HG02642 (cell line): ENCODE data around the gene C16orf87.
"Not testable (repeated sequence)": the region's sequence is repeated elsewhere in the genome, so short reads cannot be mapped to it uniquely, and the experiment has no call there.

ENCODE experiments used
- ATAC-seq: cut with Tn5 transposase; IDR thresholded peaks from one replicate; pipeline ENCODE4 v1.9.1; 2021; ENCODE audit warnings: mild to moderate bottlenecking; ENCODE audit not compliant: unreplicated experiment, poor library complexity

The C16orf87 gene

DNA sequence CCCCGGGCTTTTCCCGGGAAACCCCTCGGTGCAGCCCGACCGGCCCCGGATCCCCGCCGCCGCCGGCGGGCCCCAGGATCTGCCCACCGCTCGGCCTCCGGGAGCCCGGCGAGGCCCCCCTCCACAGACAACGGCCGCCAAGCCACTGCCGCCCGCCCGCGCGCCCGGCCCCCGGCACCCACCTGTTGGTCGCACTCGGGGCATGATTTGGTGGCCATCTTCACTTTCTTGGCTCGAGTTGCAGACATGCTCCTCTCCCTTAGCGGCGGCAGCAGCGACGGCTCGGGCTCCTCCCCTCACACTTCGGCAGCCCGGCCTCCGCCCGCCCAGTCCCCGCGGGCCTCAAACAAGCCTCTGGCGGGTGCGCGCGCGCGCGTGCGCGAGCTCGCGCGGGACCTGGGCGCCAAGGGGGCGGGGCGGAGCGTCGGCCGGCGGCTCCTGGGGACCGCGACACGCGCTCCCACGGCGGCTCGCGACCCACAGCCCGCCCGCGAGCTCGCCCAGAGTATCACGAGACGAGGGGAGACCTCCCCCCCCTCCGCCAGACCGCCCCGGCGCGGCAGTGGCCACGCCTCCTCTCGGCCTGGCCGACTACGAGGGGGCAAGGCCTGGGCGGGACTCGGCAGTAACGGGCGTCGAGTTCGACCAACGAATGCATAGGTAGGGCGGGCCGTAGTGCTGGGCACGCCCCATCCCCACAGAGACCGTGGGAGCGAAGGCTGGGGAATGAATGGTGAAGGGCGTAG lies at the start of gene C16orf87:
C16orf87 (minus strand) TSS at position 279 of the 746 bp plus-strand sequence; CDS start at position 248, 31 bp downstream.
- ATAC-seq, result peak; percentile 97

GRCh38 chr16:46875243-46875642 lies 44.3 kb upstream of the C16orf87 start:
- no peak for ATAC-seq

GRCh38 chr16:46873201-46873600 lies 42.2 kb upstream of the C16orf87 start:
- ATAC-seq, result no peak

- ATAC-seq, result no peak
Observed at GRCh38 chr16:46871597-46871996, 40.6 kb upstream of the C16orf87 start.

GRCh38 chr16:46868891-46869290 lies 37.9 kb upstream of the C16orf87 start:
- not testable (repeated sequence) for ATAC-seq

- not testable (repeated sequence) for ATAC-seq
Observed at GRCh38 chr16:46867486-46867885, 36.5 kb upstream of the C16orf87 start.

- ATAC-seq, result no peak
Observed at GRCh38 chr16:46866286-46866685, 35.3 kb upstream of the C16orf87 start.

- no peak for ATAC-seq
Observed at GRCh38 chr16:46862555-46863447, 31.8 kb upstream of the C16orf87 start.

- ATAC-seq, result no peak
Observed at GRCh38 chr16:46859719-46860152, 28.8 kb upstream of the C16orf87 start.

DNA sequence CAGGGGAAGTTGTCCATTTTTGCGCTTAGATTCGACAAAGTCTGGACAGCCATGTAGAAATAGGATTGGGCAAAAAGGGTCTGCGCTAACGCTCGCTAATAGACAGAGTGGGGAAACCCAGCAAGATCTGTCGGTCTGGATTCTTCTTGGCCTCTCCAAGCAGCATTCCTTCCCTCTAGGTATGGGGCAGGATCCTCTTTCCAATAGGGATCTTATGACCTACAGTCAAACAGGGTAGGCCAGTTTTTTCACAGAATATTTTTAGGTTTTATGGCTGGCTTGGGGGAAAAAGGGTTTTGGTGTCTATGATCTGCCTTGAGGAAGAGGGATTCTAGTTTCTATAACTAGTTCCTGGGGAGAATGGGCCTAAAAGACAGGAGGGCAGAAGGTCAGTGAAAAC lies 27.2 kb upstream of the C16orf87 start:
- no peak for ATAC-seq

- ATAC-seq, result no peak
Observed at GRCh38 chr16:46857368-46857945, 26.5 kb upstream of the C16orf87 start.

DNA sequence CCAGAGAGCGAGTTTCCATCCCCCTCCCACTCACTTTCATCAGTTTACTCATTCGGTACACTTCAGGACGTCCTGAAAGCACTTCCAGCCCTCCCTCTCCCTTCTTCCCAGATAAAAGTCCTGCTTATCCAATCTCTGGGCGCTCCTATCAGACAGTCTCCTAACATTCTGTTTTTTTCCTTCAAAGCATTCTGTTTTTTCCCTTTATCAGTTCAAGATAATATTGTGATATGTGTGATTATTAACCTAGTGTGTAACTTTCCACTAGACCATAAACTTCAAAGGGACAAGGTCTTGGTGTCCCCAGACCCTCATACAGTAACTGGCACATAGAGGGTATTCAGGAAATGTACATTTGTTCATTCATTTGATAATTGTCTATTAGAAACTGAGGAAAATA lies 24.4 kb upstream of the C16orf87 start:
- no peak for ATAC-seq

DNA sequence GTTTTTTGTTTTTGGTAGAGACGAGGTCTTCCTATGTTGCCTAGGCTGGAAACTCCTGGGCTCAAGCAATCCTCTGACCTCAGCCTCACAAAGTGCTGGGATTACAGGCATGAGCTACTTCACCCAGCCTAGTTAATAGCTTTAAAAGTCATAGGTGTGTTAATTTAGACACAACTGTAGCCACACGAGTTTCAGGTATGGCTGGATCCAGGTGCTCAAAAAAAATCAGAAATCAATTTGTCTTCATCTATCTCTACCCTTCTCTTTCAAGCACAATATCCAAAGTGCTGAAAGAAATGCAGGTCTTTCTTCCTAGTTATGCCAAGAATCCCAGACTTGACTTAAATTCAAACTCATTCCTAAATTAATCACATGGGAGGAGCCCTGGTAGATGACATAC lies 23.9 kb upstream of the C16orf87 start:
- no peak for ATAC-seq

DNA sequence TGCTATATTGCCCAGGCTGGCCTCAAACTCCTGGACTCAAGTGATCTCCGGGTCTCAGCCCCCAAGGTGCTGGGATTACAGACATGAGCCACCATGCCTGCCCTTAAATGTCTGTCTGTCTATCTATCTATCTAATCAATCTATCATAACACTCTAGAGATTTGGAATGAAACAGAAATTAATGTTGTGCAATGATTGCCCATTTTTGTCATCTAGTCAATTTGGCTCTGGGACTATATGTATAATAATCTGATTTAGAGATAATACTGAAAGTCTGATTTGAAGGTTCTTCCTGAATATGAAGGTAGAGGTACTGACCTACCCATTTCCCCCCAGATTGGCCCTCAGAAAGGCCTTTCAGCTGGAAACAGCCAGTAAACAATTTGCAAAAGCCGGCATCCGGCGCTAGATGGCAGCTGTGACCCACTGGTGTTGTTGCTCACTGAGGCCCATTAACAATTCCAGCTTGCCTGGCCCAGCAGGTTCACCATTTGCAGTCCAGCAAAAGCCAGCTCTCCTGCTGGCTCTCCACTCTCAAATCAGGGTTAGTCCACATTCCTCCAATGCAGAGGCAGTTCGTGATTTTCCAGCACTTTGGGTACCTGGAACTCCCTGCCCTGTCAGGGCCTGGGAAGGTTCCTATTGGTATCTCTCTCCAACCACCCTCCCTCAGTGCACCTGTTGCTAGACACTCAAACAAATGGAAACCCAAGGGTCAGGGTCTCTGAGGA lies 22.9 kb upstream of the C16orf87 start:
- ATAC-seq, result no peak

DNA sequence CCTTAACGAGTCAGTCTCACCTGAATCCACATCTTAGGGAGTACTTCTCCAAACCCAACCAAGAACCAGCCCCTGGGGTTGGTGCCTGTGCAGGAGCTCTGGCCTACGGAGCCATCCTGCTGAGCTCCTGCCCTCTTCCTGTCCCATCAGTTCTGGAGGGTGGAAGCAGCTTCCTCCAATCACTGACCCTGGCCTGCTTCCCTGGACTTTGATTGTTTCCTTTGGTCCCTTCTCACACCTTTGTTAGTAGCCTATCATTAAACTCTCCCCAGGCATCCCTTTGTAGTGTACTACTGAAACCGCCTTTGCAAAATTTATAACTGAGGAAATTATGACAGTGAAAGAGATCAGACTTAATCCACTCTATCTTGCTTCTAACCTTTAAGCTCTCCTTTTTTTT lies 21.1 kb upstream of the C16orf87 start:
- ATAC-seq, result no peak

DNA sequence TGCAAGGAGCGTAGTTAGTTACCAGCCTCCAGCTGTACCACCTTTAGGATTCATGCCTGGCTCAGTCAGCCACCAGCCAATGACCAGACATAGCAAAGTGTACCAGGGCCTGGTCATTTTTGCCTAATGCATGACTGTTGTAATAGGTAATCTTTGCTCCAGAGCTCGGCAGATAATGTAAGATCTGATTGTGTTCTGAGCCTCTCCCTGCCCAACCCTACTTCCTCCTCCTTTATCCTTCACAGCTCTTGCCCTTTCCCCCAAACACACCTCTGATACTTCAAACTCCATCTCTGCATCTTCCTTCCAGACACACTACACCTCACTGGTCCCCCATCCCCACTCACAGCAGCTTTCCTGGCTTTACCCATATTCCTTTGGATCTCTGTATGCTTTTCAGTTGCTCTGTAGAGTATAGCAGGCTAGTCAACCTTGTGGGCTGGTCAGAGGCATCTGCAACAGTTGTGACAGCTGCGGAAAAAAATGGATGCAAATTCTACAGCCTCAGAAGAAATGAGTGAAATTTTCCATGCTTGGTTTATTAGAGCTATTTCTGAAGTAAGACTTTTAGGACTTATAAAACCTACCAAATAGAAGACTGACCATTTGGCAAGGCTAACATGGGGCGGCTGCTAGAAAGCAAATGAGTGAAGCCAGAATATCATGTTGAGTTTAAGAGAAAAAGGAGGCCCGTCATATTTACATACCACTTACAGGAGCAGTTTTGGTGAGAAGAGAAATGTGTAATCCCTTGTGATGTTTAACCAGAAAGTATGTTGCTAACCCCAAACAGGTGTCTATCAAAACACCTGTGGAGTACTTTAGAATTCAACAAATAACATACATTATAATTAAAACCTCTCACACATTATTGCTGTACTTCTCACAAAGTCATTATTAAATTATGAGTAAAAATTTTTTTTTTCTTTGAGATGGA lies 19.9 kb upstream of the C16orf87 start:
- peak; percentile 67 for ATAC-seq

DNA sequence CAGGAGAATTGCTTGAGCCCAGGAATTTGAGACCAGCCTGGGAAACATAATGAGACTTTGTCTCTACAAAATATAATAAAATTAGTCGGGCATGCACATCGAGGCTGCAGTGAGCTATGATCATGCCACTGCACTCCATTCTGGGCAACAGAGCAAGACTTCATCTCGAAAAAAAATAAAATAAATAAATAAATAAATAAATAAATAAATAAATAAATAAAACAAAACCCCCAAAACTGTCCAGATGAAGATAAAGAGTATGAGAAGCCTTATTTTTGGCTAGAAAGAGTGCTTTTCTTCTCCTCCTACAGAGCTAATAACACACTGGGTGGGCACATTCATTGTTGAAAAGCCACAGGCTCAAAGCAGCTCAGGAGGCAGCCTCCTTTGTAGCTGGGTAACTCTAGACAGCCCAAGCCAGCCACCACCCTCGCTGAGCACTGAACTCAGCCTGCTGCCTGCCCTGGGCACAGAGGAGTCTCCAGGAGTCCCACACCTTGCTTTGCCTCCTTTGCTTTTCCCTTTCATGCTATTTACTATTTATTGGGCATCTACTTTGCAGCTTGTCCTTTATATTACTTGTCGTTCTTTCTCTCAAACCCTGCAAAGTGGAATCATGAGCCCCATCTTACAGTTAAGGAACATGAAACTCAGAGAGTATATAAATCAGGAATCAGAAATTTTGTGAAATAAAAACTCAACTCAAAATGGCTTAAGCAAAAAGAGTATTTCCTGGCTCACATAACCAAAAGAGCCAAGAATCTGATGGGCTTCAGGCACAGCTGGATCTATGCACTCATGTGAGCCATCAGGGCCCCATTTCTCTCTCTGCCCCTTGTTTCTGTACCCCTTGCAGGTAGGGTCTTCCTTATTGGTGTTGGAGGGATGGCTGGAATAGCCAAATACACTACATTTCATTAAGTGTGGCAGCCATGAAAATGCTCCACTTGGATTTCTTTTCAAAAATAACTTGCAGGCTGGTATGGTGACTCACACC lies 18.1 kb upstream of the C16orf87 start:
- no peak for ATAC-seq

DNA sequence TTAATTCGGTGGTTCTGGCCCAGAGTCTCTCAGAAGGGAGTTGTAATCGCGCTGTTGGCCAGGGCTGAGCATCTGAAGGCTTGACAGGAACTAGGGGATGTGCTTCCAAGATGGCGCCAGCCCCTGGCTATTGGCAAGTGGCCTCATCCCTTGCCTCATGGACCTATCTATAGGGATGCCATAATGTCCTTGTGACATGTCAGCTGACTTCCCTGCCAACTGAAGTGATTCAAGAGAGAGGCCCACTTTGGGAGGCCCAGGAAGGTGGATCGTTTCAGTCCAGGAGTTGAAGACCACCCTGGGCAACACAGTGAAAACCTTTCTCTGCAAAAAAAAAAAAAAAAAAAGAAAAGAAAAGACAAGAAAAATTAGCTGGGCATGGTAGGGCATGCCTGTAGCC lies 15.0 kb upstream of the C16orf87 start:
- no peak for ATAC-seq
